GM21825 (cell line): ENCODE results near the gene ADAMTS13.

Experiments
- ATAC-seq: cut with Tn5 transposase; IDR thresholded peaks from one replicate; pipeline ENCODE4 v1.9.1; 2021; ENCODE audit warnings: mild to moderate bottlenecking, moderate library complexity; ENCODE audit not compliant: unreplicated experiment

ADAMTS13 gene

GRCh38 chr9:133470427-133470924, 48.3 kb downstream of the ADAMTS13 start:
- no peak for ATAC-seq

GRCh38 chr9:133470988-133471387, 48.8 kb downstream of the ADAMTS13 start:
- no peak for ATAC-seq

GRCh38 chr9:133471551-133472276, 49.5 kb downstream of the ADAMTS13 start:
- ATAC-seq: no peak

GRCh38 chr9:133472277-133472645, 50.1 kb downstream of the ADAMTS13 start:
- no peak for ATAC-seq

GRCh38 chr9:133472753-133473378, 50.7 kb downstream of the ADAMTS13 start:
- ATAC-seq: no peak

GRCh38 chr9:133473743-133474142, 51.6 kb downstream of the ADAMTS13 start:
- no peak for ATAC-seq

GRCh38 chr9:133474215-133474614, 52.0 kb downstream of the ADAMTS13 start:
- ATAC-seq: no peak

GRCh38 chr9:133474853-133475252, 52.7 kb downstream of the ADAMTS13 start:
- no peak for ATAC-seq

GRCh38 chr9:133475292-133476012, 53.3 kb downstream of the ADAMTS13 start:
- no peak for ATAC-seq

- ATAC-seq: no peak
Observed at GRCh38 chr9:133476036-133476931, 54.1 kb downstream of the ADAMTS13 start.

GRCh38 chr9:133476941-133477340, 54.8 kb downstream of the ADAMTS13 start:
- no peak for ATAC-seq

- ATAC-seq: no peak
Observed at GRCh38 chr9:133477461-133477860, 55.3 kb downstream of the ADAMTS13 start.

GRCh38 chr9:133477992-133478850, 56.1 kb downstream of the ADAMTS13 start:
- ATAC-seq: peak; percentile 39

GRCh38 chr9:133478851-133479711, 56.9 kb downstream of the ADAMTS13 start, which contains the start of gene SLC2A6:
SLC2A6 (minus strand) TSS chr9:133479099; CDS start chr9:133479059, 40 bp downstream.
- ATAC-seq: peak; percentile 87

GRCh38 chr9:133483611-133484010, 61.4 kb downstream of the ADAMTS13 start:
- no peak for ATAC-seq

- ATAC-seq: no peak
Observed at GRCh38 chr9:133484671-133485437, 62.7 kb downstream of the ADAMTS13 start.

- no peak for ATAC-seq
Observed at GRCh38 chr9:133485531-133486260, 63.5 kb downstream of the ADAMTS13 start.
